Neural cell (in vitro differentiated cells): ENCODE measurements around the gene DNAJB11.

ENCODE experiments used
- CTCF ChIP-seq: fragments of 450-650 bp; IDR thresholded peaks from 2 replicates; pipeline ENCODE4 v1.5.1; 2014; ENCODE audit warnings: antibody characterized with exemption, mild to moderate bottlenecking, moderate library complexity; ENCODE audit not compliant: poor library complexity, severe bottlenecking
- TF ChIP-seq, protein P1 (sequence below): IDR thresholded peaks from 2 replicates; pipeline ENCODE4 v1.6.1; 2012; ENCODE audit warnings: borderline replicate concordance

- no peak for TF ChIP-seq CTCF
- TF ChIP-seq, protein P1, sequence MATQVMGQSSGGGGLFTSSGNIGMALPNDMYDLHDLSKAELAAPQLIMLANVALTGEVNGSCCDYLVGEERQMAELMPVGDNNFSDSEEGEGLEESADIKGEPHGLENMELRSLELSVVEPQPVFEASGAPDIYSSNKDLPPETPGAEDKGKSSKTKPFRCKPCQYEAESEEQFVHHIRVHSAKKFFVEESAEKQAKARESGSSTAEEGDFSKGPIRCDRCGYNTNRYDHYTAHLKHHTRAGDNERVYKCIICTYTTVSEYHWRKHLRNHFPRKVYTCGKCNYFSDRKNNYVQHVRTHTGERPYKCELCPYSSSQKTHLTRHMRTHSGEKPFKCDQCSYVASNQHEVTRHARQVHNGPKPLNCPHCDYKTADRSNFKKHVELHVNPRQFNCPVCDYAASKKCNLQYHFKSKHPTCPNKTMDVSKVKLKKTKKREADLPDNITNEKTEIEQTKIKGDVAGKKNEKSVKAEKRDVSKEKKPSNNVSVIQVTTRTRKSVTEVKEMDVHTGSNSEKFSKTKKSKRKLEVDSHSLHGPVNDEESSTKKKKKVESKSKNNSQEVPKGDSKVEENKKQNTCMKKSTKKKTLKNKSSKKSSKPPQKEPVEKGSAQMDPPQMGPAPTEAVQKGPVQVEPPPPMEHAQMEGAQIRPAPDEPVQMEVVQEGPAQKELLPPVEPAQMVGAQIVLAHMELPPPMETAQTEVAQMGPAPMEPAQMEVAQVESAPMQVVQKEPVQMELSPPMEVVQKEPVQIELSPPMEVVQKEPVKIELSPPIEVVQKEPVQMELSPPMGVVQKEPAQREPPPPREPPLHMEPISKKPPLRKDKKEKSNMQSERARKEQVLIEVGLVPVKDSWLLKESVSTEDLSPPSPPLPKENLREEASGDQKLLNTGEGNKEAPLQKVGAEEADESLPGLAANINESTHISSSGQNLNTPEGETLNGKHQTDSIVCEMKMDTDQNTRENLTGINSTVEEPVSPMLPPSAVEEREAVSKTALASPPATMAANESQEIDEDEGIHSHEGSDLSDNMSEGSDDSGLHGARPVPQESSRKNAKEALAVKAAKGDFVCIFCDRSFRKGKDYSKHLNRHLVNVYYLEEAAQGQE: no peak
These were observed 60.6 kb downstream of the DNAJB11 start for GRCh38 chr3:186630950-186631641.
